Effector CD8-positive, alpha-beta T cell (primary cell): ENCODE measurements around the gene NEURL4.

Experiments used
- DNase-seq: peaks from one replicate; lab custom pipeline; 2025; lab: John Stamatoyannopoulos, UW

NEURL4 gene

DNA sequence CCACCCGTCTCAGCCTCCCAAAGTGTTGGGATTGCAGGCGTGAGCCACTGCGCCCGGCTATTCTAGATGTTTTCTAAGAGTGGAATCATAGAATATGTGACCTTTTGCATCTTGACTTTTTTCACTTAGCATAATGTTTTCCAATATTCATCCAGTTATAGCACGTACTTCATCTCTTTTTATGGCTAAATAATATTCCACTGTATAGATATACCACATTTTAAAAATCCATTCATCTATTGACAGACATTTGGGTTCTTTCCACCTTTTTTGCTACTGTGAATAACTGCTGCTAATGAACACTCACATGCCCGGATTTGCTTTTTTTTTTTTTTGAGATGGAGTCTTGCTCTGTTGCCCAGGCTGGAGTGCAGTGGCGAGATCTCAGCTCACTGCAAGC, 25.0 kb downstream of the NEURL4 start:
- DNase-seq: no peak

GRCh38 chr17:7296189-7296861, 32.8 kb downstream of the NEURL4 start:
- peak; percentile 38 for DNase-seq

DNA sequence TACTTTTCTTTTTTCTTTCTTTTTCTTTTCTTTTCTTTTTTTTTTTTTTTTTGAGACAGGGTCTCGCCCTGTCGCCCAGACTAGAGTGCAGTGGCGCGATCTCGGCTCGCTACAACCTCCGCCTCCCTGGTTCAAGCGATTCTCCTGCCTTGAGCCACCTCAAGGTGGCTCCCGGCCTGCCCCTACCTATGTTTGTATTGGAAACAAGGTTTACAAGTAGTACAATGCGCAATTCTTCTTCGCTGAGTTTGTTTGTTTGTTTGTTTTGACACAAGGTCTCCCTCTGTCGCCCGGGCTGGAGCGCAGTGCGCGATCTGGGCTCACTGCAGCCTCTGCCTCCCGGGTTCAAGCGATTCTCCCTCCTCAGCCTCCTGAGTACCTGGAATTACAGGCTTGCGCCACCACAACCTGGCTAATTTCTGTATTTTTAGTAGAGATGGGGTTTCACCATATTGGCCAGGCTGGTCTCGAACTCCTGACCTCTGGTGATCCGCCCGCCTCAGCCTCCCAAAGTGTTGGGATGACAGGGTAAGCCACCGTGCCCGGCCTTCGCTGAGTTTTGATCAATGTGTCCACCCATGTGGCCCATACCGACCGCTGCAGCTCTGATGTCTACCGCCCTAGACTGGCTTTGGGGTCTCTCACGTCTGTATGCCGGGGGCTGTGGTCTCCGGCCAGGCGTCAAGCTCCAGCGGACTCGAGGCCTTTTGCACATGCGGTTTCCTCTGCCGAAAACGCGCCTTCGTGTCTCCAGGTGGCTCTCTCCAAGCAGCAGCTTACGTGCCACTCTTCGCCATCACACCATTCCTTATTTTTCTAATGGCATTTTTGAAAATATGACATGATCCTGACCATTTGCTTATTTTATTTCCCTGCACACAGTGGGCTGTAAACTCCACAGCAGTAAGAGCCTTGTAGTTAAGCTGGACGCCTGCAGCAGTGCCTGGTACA, 33.6 kb downstream of the NEURL4 start:
- DNase-seq: no peak

DNA sequence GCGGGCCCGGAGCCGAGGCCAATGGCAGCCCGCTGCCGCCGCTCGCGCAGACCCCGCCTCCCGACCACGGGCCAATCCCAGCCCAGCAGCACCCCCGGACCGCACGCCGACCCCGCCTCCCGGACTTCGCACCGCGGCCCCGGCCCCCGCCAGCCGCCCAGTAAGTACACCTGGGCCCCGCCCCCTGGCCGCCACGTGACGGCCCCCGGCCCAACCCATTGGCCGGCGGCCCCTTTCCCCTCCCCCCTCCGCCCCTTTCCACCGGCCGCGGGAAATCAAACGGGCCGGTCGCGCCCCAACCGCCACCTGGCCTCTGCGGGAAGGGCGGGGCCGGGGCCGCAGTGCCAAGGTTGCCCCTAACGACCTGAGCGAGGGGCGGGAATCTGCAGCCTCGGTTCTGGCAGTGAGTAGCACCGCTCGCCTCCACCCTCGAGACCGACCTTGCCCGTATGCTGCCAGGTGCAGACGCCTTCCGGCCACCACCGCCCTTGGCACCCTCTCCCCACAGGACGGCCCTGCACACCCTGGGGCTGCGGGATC, 34.5 kb downstream of the NEURL4 start, which contains the start of gene YBX2:
Gene YBX2, minus strand, starts transcription at position 26 of the 540 bp plus-strand sequence. CDS start 139 bp downstream, outside the sequence.
- peak; percentile 52 for DNase-seq

GRCh38 chr17:7293816-7294613, 35.1 kb downstream of the NEURL4 start:
- peak; percentile 22 for DNase-seq

DNA sequence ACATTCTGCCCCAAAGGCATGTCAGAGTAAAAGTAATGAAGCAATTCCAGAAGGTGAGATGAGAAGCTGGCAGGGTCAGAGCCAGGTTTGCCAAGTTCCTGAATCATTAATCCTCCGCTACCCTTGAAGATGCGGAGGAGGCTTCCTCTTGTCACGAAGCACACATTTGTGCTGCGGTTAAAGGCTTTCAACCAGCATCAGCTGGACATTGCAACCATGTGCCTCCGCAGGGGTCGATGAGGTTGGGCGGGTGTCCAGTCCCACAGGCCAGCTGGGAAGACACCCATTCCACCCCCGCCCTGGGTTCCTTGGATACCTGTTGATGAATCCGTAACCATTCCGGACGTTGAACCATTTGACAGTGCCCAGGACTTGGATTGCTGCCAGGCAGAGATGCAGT, 36.0 kb downstream of the NEURL4 start:
- DNase-seq: no peak

DNA sequence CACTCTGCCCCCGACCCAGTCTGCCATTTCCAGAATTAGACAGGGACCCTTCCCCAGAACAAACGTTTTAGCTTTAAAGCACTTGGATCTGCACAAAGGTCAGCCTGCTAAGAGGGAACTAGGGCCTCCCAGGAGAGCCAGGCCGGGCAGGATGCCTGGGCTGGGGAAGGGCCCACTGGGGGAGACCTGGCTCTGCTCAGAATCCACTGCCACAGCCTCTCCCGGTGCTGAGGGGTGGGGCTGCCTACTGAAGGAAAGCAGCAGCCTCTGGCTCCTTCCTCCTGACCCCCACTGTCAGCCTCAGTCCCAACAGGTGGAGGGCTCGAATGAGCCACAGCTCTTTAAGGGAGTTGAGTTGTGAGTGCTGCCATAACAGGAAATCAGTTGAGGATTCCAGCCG, 36.4 kb downstream of the NEURL4 start:
- no peak for DNase-seq

- no peak for DNase-seq
These were observed 36.9 kb downstream of the NEURL4 start for GRCh38 chr17:7292194-7292593.

GRCh38 chr17:7290685-7291084, 38.5 kb downstream of the NEURL4 start:
- no peak for DNase-seq

DNA sequence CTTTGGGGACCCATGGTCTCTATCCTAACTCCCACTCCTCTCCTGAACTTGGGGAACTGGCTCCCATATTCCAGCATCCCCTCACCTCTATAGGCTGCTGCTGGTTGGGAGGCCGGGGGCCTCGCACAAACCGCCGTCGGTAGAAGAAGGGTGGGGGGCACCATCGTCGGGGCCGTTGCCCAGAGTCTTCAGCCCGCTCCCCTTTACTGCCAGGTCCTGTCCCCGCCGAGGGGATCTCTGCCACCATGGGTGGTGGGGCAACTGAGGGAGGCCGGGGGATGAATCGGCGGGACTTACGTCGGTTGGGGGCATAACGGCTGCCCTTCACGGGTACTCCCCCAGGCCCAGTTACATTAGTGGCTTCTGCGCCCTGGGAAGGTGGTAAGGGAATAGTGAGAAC, 39.0 kb downstream of the NEURL4 start:
- DNase-seq: no peak

GRCh38 chr17:7289256-7290032, 39.7 kb downstream of the NEURL4 start:
- no peak for DNase-seq

DNA sequence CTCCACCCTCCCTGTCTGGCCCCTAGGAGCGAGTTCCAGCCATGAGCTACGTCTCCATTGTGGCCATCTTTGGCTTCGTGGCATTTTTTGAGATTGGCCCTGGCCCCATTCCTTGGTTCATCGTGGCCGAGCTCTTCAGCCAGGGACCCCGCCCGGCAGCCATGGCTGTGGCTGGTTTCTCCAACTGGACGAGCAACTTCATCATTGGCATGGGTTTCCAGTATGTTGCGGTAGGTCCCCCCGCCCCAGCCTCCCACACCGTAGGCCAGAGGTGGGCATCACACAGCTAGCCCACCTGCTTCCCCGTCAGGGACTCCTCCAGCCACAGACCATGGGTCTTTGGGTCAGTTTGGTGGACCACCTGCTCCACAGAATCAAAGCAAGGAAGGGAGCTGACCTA, 43.5 kb downstream of the NEURL4 start:
- DNase-seq: no peak

GRCh38 chr17:7284911-7285310, 44.2 kb downstream of the NEURL4 start:
- no peak for DNase-seq

- DNase-seq: no peak
These were observed 45.5 kb downstream of the NEURL4 start for GRCh38 chr17:7283471-7284216.

- DNase-seq: no peak
These were observed 46.3 kb downstream of the NEURL4 start for GRCh38 chr17:7282752-7283321.

DNA sequence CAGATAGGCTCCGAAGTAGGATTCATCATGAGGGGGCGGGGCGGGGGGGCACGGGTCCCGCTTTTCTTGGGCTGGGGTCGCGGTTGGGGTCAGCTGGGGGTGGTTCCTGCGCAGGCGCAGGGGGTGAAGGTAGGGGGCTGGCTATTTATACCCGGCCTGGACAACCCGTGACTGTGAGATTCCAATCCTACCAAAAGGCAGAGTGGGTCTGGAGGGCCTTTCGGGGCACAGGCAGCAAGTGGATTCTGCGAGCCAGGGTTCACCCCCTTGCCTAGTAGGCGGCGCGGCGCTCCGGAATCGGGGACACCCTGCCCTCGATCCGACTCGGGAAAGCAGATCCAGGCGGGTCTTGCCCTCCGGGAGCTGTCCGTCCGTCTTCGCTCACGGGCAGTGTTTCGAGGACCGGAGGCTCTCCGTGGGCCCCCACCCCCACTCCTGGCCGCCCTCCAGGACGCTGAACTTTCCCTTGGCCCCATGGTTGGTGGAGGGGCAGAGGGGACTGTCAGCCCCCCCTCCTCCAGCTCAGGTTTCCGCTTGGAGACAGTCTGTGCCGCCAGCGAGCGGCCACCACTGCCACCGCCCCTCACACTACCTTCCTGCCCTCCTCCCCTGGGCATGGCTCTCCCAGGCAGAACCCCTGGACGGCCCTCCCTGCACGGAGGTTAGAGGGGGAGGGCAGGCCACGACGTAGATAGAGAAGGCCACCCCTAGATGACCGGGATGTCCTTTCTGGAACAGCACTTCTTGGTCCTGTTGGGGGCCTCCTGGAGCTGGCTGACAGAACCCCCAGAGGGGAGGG, 47.0 kb downstream of the NEURL4 start:
- DNase-seq: no peak

DNA sequence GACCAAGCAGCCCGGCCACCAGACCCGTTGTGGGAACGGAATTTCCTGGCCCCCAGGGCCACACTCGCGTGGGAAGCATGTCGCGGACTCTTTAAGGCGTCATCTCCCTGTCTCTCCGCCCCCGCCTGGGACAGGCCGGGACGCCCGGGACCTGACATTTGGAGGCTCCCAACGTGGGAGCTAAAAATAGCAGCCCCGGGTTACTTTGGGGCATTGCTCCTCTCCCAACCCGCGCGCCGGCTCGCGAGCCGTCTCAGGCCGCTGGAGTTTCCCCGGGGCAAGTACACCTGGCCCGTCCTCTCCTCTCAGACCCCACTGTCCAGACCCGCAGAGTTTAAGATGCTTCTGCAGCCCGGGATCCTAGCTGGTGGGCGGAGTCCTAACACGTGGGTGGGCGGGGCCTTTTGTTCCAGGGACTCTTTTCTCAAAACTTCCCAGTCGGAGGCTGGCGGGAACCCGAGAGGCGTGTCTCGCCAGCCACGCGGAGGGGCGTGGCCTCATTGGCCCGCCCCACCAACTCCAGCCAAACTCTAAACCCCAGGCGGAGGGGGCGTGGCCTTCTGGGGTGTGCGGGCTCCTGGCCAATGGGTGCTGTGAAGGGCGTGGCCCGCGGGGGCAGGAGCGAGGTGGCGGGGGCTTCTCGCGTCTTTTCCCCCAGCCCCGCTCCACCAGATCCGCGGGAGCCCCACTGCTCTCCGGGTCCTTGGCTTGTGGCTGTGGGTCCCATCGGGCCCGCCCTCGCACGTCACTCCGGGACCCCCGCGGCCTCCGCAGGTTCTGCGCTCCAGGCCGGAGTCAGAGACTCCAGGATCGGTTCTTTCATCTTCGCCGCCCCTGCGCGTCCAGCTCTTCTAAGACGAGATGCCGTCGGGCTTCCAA, 47.8 kb downstream of the NEURL4 start, which contains the start of gene SLC2A4:
Gene SLC2A4, plus strand, starts transcription at position 645 of the 879 bp plus-strand sequence. Its CDS starts 217 bp downstream, at position 862.
- DNase-seq: peak; percentile 81

GRCh38 chr17:7280519-7281073, 48.5 kb downstream of the NEURL4 start:
- DNase-seq: peak; percentile 75
